ENCODE results near the gene CNTFR. TPM values are rescaled to one million over a fixed set of nuclear protein-coding genes. Genes with fewer than 3 reads are reported as not detected.
A peak's percentile ranks its signal among the peaks of the same experiment; 100 is the strongest.

CNTFR gene
- total and polyA plus RNA-seq, 2 experiments from 2014 or later = 4.7 to 7.5 TPM

- peaks cover 69% of the 10 kb centered on the region for H3K27me3 ChIP-seq
- H3K4me1 ChIP-seq (ENCODE audit: insufficient read depth) = peaks cover 28% of the 10 kb centered on the region
- H3K79me2 ChIP-seq = no peaks in the 10 kb centered on the region
- H4K20me1 ChIP-seq (ENCODE audit: insufficient read depth, poor library complexity, severe bottlenecking) = no peaks in the 10 kb centered on the region
- WGBS (ENCODE audit: low lambda C conversion rate, missing lambda C conversion rate) = 15% methylated on average over 6 of the region's 17 CpGs
- no peaks in the 10 kb centered on the region for H3K9me3 ChIP-seq (ENCODE audit: low read depth)
- DNase-seq (ENCODE audit: low spot score) = peak; percentile 44
- no peaks in the 10 kb centered on the region for H3K9me2 ChIP-seq (replicated peaks; ENCODE audit: insufficient read depth)
- H3K27ac ChIP-seq = peak overlapping the region; percentile 31
- no peak overlapping the region for H2AFZ ChIP-seq
- no peak overlapping the region for H3K4me3 ChIP-seq
- H3K4me2 ChIP-seq = peak overlapping the region; percentile 93
- TF ChIP-seq CTCF (IDR thresholded peaks at IDR 0.05; ENCODE audit: poor library complexity) = no peak
- TF ChIP-seq EZH2 (IDR thresholded peaks at IDR 0.05; ENCODE audit: borderline replicate concordance) = no peak
- no peak for TF ChIP-seq EZH2phosphoT487 (IDR thresholded peaks at IDR 0.05; ENCODE audit: low read depth, severe bottlenecking, unreplicated experiment)
- no peaks in the 10 kb centered on the region for H3K36me3 ChIP-seq (replicated peaks; ENCODE audit: insufficient read depth, low read depth)
Measured at GRCh38 chr9:34579104-34579807, 10.3 kb downstream of the CNTFR start.

GRCh38 chr9:34578241-34579103 lies 11.1 kb downstream of the CNTFR start:
- Histone ChIP-seq H3K36me3 (replicated peaks; ENCODE audit: insufficient read depth, low read depth) (no peaks in the 10 kb centered on the region), H3K27me3 (peaks cover 66% of the 10 kb centered on the region), H3K4me1 (ENCODE audit: insufficient read depth) (peaks cover 28% of the 10 kb centered on the region), H3K79me2 (no peaks in the 10 kb centered on the region), H3K9me3 (ENCODE audit: low read depth) (no peaks in the 10 kb centered on the region), H3K4me2 (peak overlapping the region; percentile 93), H3K27ac (peak overlapping the region; percentile 76), H3K9me2 (replicated peaks; ENCODE audit: insufficient read depth) (no peaks in the 10 kb centered on the region), H3K4me3 (peak overlapping the region; percentile 29), H2AFZ (peak overlapping the region; percentile 31), H4K20me1 (ENCODE audit: insufficient read depth, poor library complexity, severe bottlenecking) (no peaks in the 10 kb centered on the region)
- peak; percentile 75 for DNase-seq (ENCODE audit: low spot score)
- TF ChIP-seq EZH2 (IDR thresholded peaks at IDR 0.05; ENCODE audit: borderline replicate concordance) (no peak), EZH2phosphoT487 (IDR thresholded peaks at IDR 0.05; ENCODE audit: low read depth, severe bottlenecking, unreplicated experiment) (no peak), CTCF (IDR thresholded peaks at IDR 0.05; ENCODE audit: poor library complexity) (no peak)
- 19% methylated on average over 15 of the region's 28 CpGs for WGBS (ENCODE audit: low lambda C conversion rate, missing lambda C conversion rate)

- Histone ChIP-seq H3K27me3 (peaks cover 65% of the 10 kb centered on the region), H3K36me3 (replicated peaks; ENCODE audit: insufficient read depth, low read depth) (no peaks in the 10 kb centered on the region), H3K4me2 (peak overlapping the region; percentile 93), H3K4me3 (peak overlapping the region; percentile 29), H3K9me2 (replicated peaks; ENCODE audit: insufficient read depth) (no peaks in the 10 kb centered on the region), H2AFZ (peak overlapping the region; percentile 31), H3K27ac (peak overlapping the region; percentile 76), H4K20me1 (ENCODE audit: insufficient read depth, poor library complexity, severe bottlenecking) (no peaks in the 10 kb centered on the region), H3K4me1 (ENCODE audit: insufficient read depth) (peaks cover 28% of the 10 kb centered on the region), H3K9me3 (ENCODE audit: low read depth) (no peaks in the 10 kb centered on the region), H3K79me2 (no peaks in the 10 kb centered on the region)
- peak; percentile 61 for DNase-seq (ENCODE audit: low spot score)
- no peak for TF ChIP-seq CTCF (IDR thresholded peaks at IDR 0.05; ENCODE audit: poor library complexity)
- no peak for TF ChIP-seq EZH2phosphoT487 (IDR thresholded peaks at IDR 0.05; ENCODE audit: low read depth, severe bottlenecking, unreplicated experiment)
- no peak for TF ChIP-seq EZH2 (IDR thresholded peaks at IDR 0.05; ENCODE audit: borderline replicate concordance)
- WGBS (ENCODE audit: low lambda C conversion rate, missing lambda C conversion rate) = 0% methylated on average over 20 of the region's 62 CpGs
Measured at GRCh38 chr9:34577400-34578240, 11.9 kb downstream of the CNTFR start.
